Bone marrow (tissue), 2 donors: ENCODE measurements around the gene WDR19.
"Not testable (repeated sequence)": the region's sequence is repeated elsewhere in the genome, so short reads cannot be mapped to it uniquely, and the experiment has no call there.

Experiments used
- DNase-seq, 2 donors: peaks; one replicate each; lab custom pipeline; 2025; lab: John Stamatoyannopoulos, UW

WDR19 gene

DNA sequence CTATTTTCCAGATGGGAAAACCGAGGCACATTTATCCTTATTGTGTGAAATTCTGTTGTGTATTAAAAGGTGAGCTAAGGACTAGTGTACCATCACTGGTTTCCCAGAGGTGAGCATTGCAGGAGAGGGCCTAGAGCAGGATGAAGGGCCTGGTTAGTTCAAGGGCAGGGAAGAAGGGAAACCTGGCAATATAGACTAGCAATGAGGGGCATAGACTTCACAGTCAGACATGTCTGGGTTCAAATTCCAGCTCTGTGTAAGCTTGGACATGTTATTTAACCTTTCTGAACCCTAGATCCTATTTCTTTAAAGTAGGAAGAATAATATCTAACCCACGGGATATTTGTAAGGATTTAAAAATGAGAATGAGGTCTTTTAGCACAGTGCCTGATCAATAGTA, 50.8 kb downstream of the WDR19 start:
- DNase-seq: no peak

- DNase-seq: no peak
Observed at GRCh38 chr4:39233783-39234182, 51.5 kb downstream of the WDR19 start.

- DNase-seq: no peak
Observed at GRCh38 chr4:39235021-39235420, 52.7 kb downstream of the WDR19 start.

- DNase-seq: no peak
Observed at GRCh38 chr4:39235696-39236095, 53.4 kb downstream of the WDR19 start.

GRCh38 chr4:39237179-39237578, 54.9 kb downstream of the WDR19 start:
- no peak for DNase-seq

- no peak for DNase-seq
Observed at GRCh38 chr4:39243462-39243861, 61.1 kb downstream of the WDR19 start.

DNA sequence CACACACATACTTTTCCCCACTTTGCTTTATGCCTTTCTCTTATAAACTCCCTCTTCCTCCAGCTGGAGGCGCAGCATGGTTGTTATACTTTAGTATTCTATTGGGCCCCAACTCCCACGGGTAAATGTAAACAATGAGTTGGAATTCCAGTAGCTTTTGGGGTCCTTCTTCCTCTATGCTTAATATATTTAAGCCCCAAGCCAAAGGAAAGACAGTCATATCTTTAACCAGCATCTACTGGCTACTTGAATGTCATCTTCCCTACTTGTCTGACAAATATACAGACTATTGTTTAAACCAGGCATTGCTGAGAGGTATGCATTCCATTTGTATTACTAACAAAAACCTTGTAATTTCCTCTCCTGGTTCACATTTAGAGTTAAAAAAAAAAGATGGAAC, 72.9 kb downstream of the WDR19 start:
- no peak for DNase-seq

DNA sequence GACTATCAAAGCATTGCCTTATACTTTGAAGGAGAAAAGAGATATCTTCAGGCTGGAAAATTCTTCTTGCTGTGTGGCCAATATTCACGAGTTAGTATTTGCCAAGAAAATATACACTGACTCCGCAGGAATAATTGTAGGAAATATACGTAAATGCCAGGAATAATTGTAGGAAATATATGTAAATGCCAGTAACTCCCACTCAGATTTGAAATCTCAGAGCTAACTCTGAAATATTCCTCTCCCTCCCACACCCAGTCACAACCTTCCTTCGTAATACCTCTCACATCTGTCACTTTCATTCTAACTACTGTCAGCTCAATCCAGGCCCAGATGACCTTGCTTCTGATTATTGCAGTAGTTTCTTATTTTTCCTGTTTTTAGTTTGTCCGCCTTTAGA, 73.5 kb downstream of the WDR19 start:
- no peak for DNase-seq

DNA sequence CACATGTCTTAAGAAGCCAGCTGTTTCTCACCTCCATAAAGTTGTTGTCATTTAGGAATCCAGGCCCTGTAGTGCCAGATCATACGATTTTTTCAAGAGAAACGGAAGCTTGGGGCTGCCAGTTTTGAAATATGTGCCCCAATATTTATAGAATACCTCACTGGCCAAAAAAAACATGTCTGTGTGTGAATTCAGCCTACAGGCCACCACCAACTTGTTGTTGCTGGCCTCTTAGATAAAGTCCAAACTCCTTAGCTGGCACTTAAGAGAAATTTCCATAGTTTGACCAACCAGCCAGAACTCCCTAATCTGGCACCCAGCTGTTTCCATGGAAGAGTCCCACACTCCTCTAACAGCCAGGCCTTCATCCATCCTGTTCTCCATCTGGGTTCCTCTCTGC, 74.1 kb downstream of the WDR19 start:
- no peak for DNase-seq

GRCh38 chr4:39259571-39260330, 77.4 kb downstream of the WDR19 start:
- no peak for DNase-seq

- no peak for DNase-seq
Observed at GRCh38 chr4:39263895-39264294, 81.6 kb downstream of the WDR19 start.

GRCh38 chr4:39274503-39274902, 92.2 kb downstream of the WDR19 start:
- no peak for DNase-seq

GRCh38 chr4:39277661-39278060, 95.3 kb downstream of the WDR19 start:
- not testable (repeated sequence) for DNase-seq

DNA sequence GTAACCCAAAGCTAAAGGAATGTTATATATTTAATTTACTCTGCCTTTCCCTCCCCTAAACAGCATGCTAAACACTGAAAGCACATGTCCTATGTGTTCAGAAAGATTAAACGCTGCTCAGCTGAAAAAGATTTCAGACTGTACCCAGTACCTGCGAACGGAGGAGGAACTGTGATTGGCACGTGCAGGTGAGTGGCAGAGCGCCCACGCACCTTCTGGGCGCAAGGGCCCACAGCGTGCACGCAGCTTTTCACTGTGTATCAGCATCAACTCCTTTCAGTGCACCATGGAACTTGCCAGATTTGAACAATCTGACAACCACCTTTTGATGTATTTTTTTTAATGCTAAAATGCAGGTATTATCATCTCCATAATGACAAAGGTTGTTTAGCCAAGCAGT, 96.1 kb downstream of the WDR19 start:
- no peak for DNase-seq

- no peak for DNase-seq
Observed at GRCh38 chr4:39279416-39279815, 97.1 kb downstream of the WDR19 start.

- no peak for DNase-seq
Observed at GRCh38 chr4:39280770-39281169, 98.4 kb downstream of the WDR19 start.

GRCh38 chr4:39285111-39285795, 102.9 kb downstream of the WDR19 start:
- DNase-seq: no peak

GRCh38 chr4:39285853-39286252, 103.5 kb downstream of the WDR19 start:
- no peak for DNase-seq

DNA sequence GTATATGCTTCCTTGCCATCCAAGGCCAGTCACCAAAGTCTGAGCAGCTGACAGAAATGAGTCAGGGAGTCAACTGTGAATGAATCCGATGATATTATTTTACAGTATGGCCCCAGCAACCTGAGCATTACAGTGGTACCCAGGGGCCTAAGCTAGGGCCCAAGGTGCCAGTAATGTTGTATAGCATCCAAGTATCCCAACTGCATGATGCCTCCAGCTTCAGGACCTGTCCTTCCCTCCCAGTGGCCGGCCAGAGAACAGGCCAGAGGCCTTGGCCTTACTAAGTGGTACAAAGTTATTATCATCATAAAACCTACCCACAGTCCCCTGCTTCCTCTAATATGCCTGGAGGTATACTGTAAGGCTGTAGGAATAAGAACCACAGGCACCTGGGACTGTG, 103.9 kb downstream of the WDR19 start:
- no peak for DNase-seq

GRCh38 chr4:39287223-39287622, 104.9 kb downstream of the WDR19 start:
- DNase-seq: no peak

DNA sequence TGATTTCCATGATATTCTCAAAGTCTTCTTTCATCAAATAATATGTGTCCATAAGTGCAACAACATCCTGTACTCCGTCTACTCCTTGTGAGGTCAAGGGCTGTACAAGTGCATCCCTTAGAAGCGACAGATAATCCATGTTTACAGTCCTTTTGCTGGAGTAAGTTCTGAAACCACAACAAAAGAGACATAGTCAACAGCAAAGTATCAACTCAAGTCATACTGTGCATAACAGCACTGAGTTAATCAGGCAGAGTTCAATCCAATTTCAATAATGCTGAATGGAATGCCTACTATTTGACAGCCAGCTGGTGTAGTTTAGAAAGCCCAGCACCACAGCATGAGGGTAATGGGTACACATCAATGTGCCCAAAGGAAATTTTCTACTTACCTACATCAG, 109.4 kb downstream of the WDR19 start:
- no peak for DNase-seq

GRCh38 chr4:39292433-39292832, 110.1 kb downstream of the WDR19 start:
- DNase-seq: not testable (repeated sequence)

DNA sequence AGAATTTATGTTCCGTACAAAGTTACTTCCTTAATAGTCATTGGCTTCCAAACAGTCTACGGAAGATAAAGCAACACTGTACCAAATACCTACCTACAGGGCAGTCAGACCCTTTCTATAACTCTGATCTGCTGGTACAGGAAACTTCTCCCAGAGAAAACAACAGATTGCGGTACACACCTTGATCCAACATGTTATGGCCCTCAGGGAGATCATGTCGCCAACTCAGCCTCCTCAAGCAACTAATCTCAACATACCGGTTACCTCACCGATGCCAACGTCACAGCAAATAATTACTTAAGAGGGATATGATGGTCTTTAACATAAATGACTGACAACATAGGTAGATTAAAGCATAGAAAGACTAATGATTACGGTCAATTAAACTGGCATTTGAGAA, 113.5 kb downstream of the WDR19 start:
- no peak for DNase-seq

DNA sequence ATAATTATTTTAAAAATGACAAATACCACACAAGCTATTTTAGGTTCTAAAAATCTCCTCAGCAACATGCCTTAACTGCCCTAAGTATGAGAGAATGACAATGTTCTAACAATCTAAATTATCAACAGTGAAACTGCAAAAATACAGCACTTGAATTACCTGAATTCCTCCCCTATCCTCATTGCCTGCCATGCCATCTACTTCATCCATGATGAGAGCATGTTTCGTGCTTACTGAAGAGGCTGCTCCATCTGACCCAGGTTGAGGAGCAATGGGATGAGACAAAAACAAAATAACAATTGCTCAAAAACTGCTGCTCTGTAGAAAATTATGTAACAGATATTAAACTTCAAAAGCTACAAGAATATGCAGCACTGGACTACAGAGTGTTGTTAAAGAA, 120.6 kb downstream of the WDR19 start:
- no peak for DNase-seq
